ENCODE data around the gene ABCF1. TPM values are rescaled to one million over a fixed set of nuclear protein-coding genes. Genes with fewer than 3 reads are reported as not detected.

Gene ABCF1
- total RNA-seq, 4 donors from 2014 or later, result 17.4 to 48.6 (median 28.9) TPM

- intact Hi-C loops (cut with DNase I; ENCODE audit: low total_unique reads), result loop anchor here (5.0 kb wide), 1 partner anchor 62 kb away; no protein-coding TSS in a partner anchor
- Histone ChIP-seq H3K9me3 (no peaks in the 10 kb centered on the region), H3K4me3 (no peak overlapping the region), H3K4me1 (no peaks in the 10 kb centered on the region), H3K27me3 (no peaks in the 10 kb centered on the region), H3K27ac (peak overlapping the region in 1 of 2 donors; percentile 76), H3K36me3 (no peaks in the 10 kb centered on the region)
- no peak for DNase-seq
- no peak for TF ChIP-seq POLR2A (IDR thresholded peaks at IDR 0.05)
- TF ChIP-seq, protein P1, sequence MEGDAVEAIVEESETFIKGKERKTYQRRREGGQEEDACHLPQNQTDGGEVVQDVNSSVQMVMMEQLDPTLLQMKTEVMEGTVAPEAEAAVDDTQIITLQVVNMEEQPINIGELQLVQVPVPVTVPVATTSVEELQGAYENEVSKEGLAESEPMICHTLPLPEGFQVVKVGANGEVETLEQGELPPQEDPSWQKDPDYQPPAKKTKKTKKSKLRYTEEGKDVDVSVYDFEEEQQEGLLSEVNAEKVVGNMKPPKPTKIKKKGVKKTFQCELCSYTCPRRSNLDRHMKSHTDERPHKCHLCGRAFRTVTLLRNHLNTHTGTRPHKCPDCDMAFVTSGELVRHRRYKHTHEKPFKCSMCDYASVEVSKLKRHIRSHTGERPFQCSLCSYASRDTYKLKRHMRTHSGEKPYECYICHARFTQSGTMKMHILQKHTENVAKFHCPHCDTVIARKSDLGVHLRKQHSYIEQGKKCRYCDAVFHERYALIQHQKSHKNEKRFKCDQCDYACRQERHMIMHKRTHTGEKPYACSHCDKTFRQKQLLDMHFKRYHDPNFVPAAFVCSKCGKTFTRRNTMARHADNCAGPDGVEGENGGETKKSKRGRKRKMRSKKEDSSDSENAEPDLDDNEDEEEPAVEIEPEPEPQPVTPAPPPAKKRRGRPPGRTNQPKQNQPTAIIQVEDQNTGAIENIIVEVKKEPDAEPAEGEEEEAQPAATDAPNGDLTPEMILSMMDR (IDR thresholded peaks at IDR 0.05), result peak; percentile 66 to 90 (median 80)
Observed at GRCh38 chr6:30544666-30545272, 26.5 kb upstream of the ABCF1 start.

DNA sequence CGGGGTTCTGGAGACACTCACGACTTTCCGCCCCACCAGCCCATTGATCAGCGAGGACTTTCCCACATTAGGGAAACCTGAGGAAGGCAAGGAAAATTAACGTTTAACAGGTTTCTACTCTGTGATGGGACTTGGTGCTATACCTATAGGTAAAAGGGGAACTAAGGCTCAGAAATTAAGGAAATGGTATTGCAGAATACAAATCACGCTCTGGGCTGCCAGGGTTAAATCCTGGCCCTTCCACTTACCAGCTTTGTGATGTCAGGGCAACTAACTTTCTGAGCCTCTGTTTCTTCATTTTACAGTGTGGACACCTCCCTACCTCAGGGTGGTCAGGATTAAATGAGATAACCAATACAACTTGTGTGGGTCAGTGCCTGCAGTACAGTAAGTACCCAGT, 23.8 kb upstream of the ABCF1 start:
- TF ChIP-seq POLR2A (IDR thresholded peaks at IDR 0.05), result no peak
- TF ChIP-seq, protein P1 (IDR thresholded peaks at IDR 0.05), result no peak
- H3K4me1 ChIP-seq, result no peaks in the 10 kb centered on the region
- H3K36me3 ChIP-seq, result no peaks in the 10 kb centered on the region
- intact Hi-C loops (cut with DNase I; ENCODE audit: low total_unique reads), result no loop called here
- no peak overlapping the region for H3K4me3 ChIP-seq
- no peaks in the 10 kb centered on the region for H3K27me3 ChIP-seq
- H3K27ac ChIP-seq, result no peak overlapping the region
- no peak for DNase-seq
- H3K9me3 ChIP-seq, result no peaks in the 10 kb centered on the region

- TF ChIP-seq POLR2A (IDR thresholded peaks at IDR 0.05), result no peak
- TF ChIP-seq, protein P1 (IDR thresholded peaks at IDR 0.05), result no peak
- Histone ChIP-seq H3K4me3 (no peak overlapping the region), H3K36me3 (no peaks in the 10 kb centered on the region), H3K4me1 (no peaks in the 10 kb centered on the region), H3K27me3 (no peaks in the 10 kb centered on the region), H3K27ac (no peak overlapping the region), H3K9me3 (no peaks in the 10 kb centered on the region)
- intact Hi-C loops (cut with DNase I; ENCODE audit: low total_unique reads), result no loop called here
- DNase-seq, result no peak
Observed at GRCh38 chr6:30548375-30548774, 22.9 kb upstream of the ABCF1 start.

- no peaks in the 10 kb centered on the region for H3K36me3 ChIP-seq
- DNase-seq, result no peak
- intact Hi-C loops (cut with DNase I; ENCODE audit: low total_unique reads), result no loop called here
- H3K4me3 ChIP-seq, result no peak overlapping the region
- no peaks in the 10 kb centered on the region for H3K9me3 ChIP-seq
- H3K27me3 ChIP-seq, result no peaks in the 10 kb centered on the region
- peaks cover 4 to 5% of the 10 kb centered on the region in 2 donors for H3K4me1 ChIP-seq
- TF ChIP-seq, protein P1 (IDR thresholded peaks at IDR 0.05), result no peak
- no peak for TF ChIP-seq POLR2A (IDR thresholded peaks at IDR 0.05)
- peak overlapping the region in 1 of 2 donors; percentile 98 for H3K27ac ChIP-seq
Observed at GRCh38 chr6:30554404-30554803, 16.8 kb upstream of the ABCF1 start.

DNA sequence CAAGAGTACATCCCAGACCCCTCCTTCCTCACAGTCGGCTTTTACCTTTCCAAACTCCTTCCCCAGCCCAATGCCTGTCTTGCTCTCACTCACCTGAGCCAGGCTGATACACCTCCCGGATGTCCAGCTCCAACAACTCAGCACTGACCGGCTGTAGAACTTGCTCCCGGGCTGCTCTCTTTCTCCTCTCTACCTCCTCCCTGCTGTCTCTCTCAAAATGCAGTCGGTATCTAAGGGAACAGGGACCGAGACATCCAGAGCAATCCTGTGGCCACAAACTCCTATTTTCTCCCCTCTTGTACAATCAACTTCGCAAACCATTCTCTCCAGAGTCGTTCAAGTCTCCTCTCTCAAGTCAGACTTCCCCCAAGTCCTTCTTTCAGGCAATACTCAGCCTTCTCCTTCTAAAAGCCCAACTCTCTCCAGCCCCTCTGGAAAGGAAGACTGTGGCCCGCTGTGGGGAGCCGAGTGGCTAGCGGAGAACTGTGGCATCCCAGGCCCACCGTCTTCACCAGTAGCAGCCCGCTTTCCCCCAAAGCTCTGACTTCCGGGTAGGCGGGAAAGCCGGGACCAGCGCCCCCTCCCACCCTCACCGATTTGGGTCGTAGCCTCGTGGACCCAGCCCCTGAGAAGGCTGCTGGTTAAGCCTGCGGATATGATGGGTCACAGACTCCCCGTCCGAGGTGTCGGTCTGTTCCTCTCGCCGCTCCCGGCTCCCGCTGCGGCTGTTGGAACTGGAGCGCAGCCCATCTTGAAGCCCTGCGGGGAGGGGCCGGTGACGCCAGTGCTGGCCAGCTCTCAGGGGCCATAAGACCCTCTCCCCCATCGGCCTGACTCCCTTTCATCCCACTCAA, 16.1 kb upstream of the ABCF1 start:
- TF ChIP-seq, protein P1 (IDR thresholded peaks at IDR 0.05), result peak in 1 of 4 experiments; percentile 11
- no peak for TF ChIP-seq POLR2A (IDR thresholded peaks at IDR 0.05)
- Histone ChIP-seq H3K27ac (peak overlapping the region; percentile 97 to 98), H3K27me3 (no peaks in the 10 kb centered on the region), H3K36me3 (no peaks in the 10 kb centered on the region), H3K9me3 (no peaks in the 10 kb centered on the region), H3K4me3 (peak overlapping the region; percentile 71 to 73), H3K4me1 (peaks cover 4 to 5% of the 10 kb centered on the region in 2 donors)
- intact Hi-C loops (cut with DNase I; ENCODE audit: low total_unique reads), result no loop called here
- DNase-seq, result peak; percentile 65 to 70

All from uterus (tissue), 4 donors.